HG03064 (cell line): ENCODE measurements around the gene DYSF.
"Not testable (repeated sequence)": the region's sequence is repeated elsewhere in the genome, so short reads cannot be mapped to it uniquely, and the experiment has no call there.

Experiments
- ATAC-seq: cut with Tn5 transposase; IDR thresholded peaks from one replicate; pipeline ENCODE4 v1.9.1; 2021; ENCODE audit warnings: low read depth; ENCODE audit not compliant: unreplicated experiment

The DYSF gene

GRCh38 chr2:71453404-71454220, at the start of gene DYSF:
TSS of gene DYSF (plus strand) at chr2:71453561.
- no peak for ATAC-seq

- no peak for ATAC-seq
Measured at GRCh38 chr2:71409611-71410010, 43.8 kb upstream of the DYSF start.

- no peak for ATAC-seq
Measured at GRCh38 chr2:71410696-71411095, 42.7 kb upstream of the DYSF start.

DNA sequence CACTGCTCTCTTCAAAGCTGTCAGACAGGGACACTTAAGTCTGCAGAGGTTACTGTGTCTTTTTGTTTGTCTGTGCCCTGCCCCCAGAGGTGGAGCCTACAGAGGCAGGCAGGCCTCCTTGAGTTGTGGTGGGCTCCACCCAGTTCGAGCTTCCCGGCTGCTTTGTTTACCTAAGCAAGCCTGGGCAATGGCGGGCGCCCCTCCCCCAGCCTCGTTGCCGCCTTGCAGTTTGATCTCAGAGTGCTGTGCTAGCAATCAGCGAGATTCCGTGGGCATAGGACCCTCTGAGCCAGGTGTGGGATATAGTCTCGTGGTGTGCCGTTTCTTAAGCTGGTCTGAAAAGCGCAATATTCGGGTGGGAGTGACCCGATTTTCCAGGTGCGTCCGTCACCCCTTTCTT, 36.5 kb upstream of the DYSF start:
- not testable (repeated sequence) for ATAC-seq

DNA sequence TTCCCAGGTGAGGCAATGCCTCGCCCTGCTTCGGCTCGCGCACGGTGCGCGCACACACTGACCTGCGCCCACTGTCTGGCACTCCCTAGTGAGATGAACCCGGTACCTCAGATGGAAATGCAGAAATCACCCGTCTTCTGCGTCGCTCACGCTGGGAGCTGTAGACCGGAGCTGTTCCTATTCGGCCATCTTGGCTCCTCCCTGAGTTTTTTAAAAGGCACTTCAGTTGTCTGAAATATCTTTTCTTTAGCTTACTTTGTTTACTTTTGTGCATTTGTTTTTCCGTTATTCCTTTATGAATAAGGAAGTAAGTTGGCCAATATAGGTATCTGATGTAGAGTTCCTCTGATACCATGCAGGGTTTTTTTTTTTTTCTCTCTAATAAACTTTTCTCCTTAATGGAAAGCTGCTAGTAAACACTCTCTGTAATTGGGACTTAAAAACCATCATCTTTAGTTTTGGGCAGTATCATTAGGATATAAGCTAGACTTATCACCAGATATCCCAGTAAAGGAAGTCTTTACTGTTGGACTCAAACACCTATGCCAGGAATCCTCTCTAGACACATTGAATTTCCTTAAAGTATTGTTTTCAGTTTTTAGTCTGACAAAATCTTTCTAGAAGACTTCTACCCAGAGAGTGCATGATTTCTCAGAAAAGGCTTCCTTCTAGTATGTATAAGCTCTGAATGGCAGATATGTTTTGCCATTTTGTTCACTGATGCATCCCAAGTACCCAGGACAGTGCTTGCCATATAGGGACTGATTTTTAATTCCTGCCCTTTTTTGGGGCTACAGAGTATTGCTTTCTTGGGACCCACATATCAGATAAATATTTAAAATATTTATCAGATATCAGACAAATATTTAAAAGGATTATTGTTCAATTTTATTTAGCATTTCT, 35.8 kb upstream of the DYSF start:
- ATAC-seq, result no peak

GRCh38 chr2:71419145-71419544, 34.2 kb upstream of the DYSF start:
- ATAC-seq, result no peak

DNA sequence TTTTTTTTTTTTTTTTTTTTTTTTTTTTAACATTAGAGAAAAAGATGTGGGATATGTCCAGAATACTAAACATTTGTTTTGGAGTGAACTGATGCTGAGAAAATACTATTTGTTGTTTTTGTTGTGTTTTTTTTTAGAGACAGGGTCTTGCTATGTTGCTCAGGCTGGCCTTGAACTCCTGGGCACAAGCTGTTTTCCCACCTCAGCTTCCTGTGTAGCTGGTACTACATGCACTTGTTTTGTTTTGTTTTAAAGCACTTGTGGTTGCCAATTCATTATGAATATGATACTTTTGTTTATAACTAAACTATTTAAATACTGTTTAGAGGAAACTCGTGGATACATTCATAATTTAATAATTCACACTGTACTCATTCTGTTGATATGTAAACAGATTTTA, 33.4 kb upstream of the DYSF start:
- ATAC-seq, result no peak

DNA sequence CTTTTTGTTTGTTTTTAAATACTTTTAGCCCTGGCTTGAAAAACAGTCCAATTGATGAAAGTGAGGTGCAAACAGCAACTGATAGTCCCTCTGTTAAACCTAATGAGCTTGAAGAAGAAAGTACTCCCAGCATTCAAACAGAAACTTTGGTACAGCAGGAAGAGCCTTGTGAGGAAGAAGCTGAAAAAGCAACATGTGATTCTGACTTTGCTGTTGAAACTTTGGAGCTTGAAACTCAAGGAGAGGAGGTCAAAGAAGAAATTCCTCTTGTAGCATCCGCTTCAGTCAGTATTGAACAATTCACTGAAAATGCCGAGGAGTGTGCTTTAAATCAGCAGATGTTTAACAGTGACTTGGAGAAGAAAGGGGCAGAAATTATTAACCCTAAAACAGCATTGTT, 30.6 kb upstream of the DYSF start:
- ATAC-seq, result no peak

- ATAC-seq, result no peak
Measured at GRCh38 chr2:71423817-71424420, 29.4 kb upstream of the DYSF start.

GRCh38 chr2:71426721-71427120, 26.6 kb upstream of the DYSF start:
- ATAC-seq, result no peak

GRCh38 chr2:71428472-71429383, 24.6 kb upstream of the DYSF start:
- no peak for ATAC-seq

DNA sequence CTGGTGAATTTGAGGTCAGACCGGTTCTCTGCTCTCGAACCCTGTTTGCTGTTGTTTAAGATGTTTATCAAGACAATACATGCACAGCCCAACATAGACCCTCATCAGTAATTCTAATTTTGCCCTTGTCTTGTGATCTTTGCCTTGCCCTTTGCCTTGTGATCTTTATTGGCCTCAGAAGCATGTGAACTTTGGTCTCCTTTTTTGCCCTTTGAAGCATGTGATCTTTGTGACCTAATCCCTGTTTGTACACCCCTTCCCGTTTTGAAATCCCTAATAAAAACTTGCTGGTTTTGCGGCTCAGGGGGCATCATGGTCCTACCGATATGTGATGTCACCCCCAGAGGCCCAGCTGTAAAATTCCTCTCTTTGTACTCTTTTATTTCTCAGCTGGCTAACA, 8.2 kb upstream of the DYSF start:
- not testable (repeated sequence) for ATAC-seq

GRCh38 chr2:71446505-71446904, 6.9 kb upstream of the DYSF start:
- no peak for ATAC-seq

- ATAC-seq, result no peak
Measured at GRCh38 chr2:71449343-71449742, 4.0 kb upstream of the DYSF start.

GRCh38 chr2:71451705-71452104, 1.7 kb upstream of the DYSF start:
- ATAC-seq, result no peak

DNA sequence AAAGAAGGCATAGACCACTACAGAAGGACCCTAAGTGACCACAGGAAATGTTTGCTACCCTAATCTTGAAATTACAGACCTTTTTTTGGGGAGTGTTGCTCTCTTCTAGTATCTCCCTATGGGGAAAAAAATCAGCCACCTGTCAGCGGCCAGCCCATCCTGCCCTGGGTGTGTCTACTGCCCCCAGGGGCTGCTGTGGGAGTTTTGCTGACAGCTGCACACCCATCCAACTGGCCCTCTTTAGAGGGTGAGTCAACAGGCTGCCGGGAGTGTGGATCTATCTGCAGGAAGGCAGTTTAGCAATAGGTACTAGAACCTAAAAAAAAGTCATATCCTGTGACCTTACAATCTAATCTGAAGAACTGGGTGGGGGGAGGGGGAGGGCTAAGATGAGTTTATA, 796 bp upstream of the DYSF start:
- ATAC-seq, result no peak

DNA sequence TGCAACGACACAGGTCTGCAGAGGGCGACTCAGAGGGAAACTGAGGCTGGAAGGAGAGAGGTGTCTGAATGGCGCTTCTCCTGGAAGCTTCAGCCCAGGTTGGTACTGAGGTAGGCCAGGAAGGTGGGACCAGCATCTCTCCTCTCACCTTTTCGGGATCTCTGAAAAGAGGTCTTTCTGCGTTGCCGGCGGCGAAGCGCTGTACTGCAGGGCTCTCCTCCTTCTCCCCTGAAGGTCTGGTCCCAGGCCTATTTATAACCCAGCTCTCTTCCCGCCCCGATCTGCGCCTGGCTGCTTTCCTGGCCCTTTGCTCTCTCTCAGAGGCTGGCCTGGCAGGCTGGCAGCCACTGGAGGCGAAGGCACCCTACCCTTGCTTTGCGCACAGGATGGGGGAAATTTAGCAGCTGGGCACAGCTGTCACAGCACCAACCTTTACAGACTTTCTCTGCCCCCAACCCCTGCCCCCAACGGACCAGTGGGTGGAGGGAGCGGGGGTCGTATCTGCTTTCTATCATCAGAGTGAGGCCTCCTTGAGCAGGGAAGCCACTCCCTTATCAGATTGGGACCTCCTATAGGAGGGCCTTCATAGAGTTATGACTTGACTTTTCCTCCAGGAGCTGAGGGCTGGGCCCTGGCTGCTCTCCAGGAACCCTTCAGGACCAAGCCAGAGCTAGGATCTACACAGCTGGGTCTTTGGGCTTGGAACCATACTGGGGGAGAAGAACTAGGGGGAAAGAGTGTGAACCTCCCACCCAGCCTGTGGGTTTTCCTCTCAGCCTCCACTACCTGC, 1.1 kb downstream of the DYSF start:
- ATAC-seq, result no peak

- ATAC-seq, result no peak
Measured at GRCh38 chr2:71455011-71455740, 1.8 kb downstream of the DYSF start.
